Fibroblast of lung (primary cell): Measurements from ENCODE around the gene VPS4B. TPM values are rescaled to one million over a fixed set of nuclear protein-coding genes. Genes with fewer than 3 reads are reported as not detected.

Experiments used
- DNase-seq, 2 donors: peaks; one replicate each; pipeline versions ENCODE4 v3.0.0 to v3.0.0-alpha.2; 2010; ENCODE audit warnings: low read depth in 2 of 2
- H2AFZ ChIP-seq: 2 replicates; pipeline ENCODE4 v1.5.1; 2012; ENCODE audit warnings: low read length, control low read depth, inconsistent platforms
- H3K27ac ChIP-seq: 2 replicates; pipeline ENCODE4 v1.5.1; 2011; ENCODE audit warnings: low read length, control low read depth; ENCODE audit not compliant: insufficient read depth
- H3K27me3 ChIP-seq: 2 replicates; pipeline ENCODE4 v1.5.1; 2011; ENCODE audit warnings: mild to moderate bottlenecking, low read length; ENCODE audit not compliant: control insufficient read depth, insufficient read depth
- H3K36me3 ChIP-seq: 2 replicates; pipeline ENCODE4 v1.5.1; 2011; ENCODE audit warnings: low read length; ENCODE audit not compliant: control insufficient read depth, insufficient read depth
- H3K4me1 ChIP-seq: 2 replicates; pipeline ENCODE4 v1.5.1; 2011; ENCODE audit warnings: low read length; ENCODE audit not compliant: control insufficient read depth, insufficient read depth; ENCODE audit errors: extremely low read depth
- H3K4me2 ChIP-seq: 2 replicates; pipeline ENCODE4 v1.5.1; 2011; ENCODE audit warnings: low read length, control low read depth; ENCODE audit not compliant: insufficient read depth; ENCODE audit errors: extremely low read depth
- H3K4me3 ChIP-seq, 4 experiments: fragments of 200-600 bp in 1 of 4; sonication (generic) in 1 of 4; replicated peaks in 1 of 4; 2 replicates each; pipeline ENCODE4 v1.5.1; 2011 to 2016; ENCODE audit warnings: low read length in 4 of 4, low read depth in 3 of 4, mild to moderate bottlenecking in 3 of 4, control low read depth in 2 of 4, inconsistent platforms in 1 of 4, mixed read lengths in 1 of 4; ENCODE audit not compliant: insufficient read depth in 1 of 4; ENCODE audit errors: control extremely low read depth in 1 of 4
- H3K79me2 ChIP-seq: 2 replicates; pipeline ENCODE4 v1.5.1; 2012; ENCODE audit warnings: mild to moderate bottlenecking, low read length, inconsistent platforms; ENCODE audit not compliant: control insufficient read depth, insufficient read depth
- H3K9ac ChIP-seq: 2 replicates; pipeline ENCODE4 v1.5.1; 2011; ENCODE audit warnings: mild to moderate bottlenecking, low read length, control low read depth; ENCODE audit not compliant: insufficient read depth
- H3K9me3 ChIP-seq: 2 replicates; pipeline ENCODE4 v1.5.1; 2012; ENCODE audit warnings: low read depth, low read length; ENCODE audit not compliant: control insufficient read depth, insufficient read depth
- H4K20me1 ChIP-seq: 2 replicates; pipeline ENCODE4 v1.5.1; 2011; ENCODE audit warnings: low read length; ENCODE audit not compliant: control insufficient read depth, insufficient read depth; ENCODE audit errors: extremely low read depth
- CTCF ChIP-seq, 2 donors: IDR thresholded peaks in 1 of 2; conservative IDR thresholded peaks in 1 of 2; 1 replicate in 1 of 2; 2 replicates in 1 of 2; pipeline ENCODE4 v1.5.1; 2011 to 2012; ENCODE audit warnings: low read length in 2 of 2, control low read depth in 1 of 2, inconsistent platforms in 1 of 2, low read depth in 1 of 2, mild to moderate bottlenecking in 1 of 2
- EZH2 ChIP-seq: IDR thresholded peaks from 2 replicates; pipeline ENCODE4 v1.5.1; 2012; ENCODE audit warnings: low read length, control low read depth, mild to moderate bottlenecking; ENCODE audit errors: missing control alignments
- polyA plus RNA-seq, 2 donors: library from polyadenylated mRNA; depleted of rRNA in 1 of 2; stranded (reverse) in 1 of 2; unstranded in 1 of 2; fragments of >200 nt; gene quantifications; 2 replicates each; pipeline ENCODE4 v1.2.1, GENCODE V29; 2011 to 2012; ENCODE audit warnings: missing spikeins in 1 of 2
- total RNA-seq: library from RNA; depleted of rRNA; stranded (reverse); fragments of >200 nt; gene quantifications from 2 replicates; pipeline ENCODE4 v1.2.1, GENCODE V29; 2014

VPS4B gene
- total and polyA plus RNA-seq, 2 donors (not counting 1 experiment from before 2014, with no cell fraction given) = 38.0 to 52.0 TPM

DNA sequence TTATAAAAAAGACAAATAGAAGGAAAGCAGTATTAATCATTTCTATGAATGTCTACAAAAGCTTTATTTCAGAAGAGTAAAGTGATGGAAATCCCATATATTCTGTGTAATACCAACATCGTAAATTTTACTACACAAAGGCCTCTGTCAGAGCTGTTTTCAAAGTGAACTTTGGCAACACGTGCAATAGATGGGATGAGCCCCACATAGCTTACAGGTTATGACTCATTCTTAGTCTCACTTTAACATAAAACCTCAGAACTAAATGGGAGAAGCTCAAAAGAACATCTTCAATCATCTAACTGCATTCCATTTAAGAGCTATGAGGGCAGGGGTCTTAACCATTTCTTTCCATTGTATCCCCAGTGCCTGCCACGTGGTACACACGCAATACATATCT, 11.5 kb downstream of the VPS4B start:
- Histone ChIP-seq H3K4me1 (no peaks in the 10 kb centered on the region), H3K79me2 (peaks cover 36% of the 10 kb centered on the region), H4K20me1 (no peaks in the 10 kb centered on the region), H3K27ac (no peak overlapping the region), H3K4me2 (no peak overlapping the region), H2AFZ (no peak overlapping the region), H3K4me3 (no peak overlapping the region), H3K9me3 (no peaks in the 10 kb centered on the region), H3K36me3 (peaks cover 1% of the 10 kb centered on the region), H3K9ac (no peak overlapping the region), H3K27me3 (no peaks in the 10 kb centered on the region)
- TF ChIP-seq CTCF (conservative IDR thresholded peaks at IDR 0.05 in 1 of 2, IDR thresholded peaks at IDR 0.05 in 1 of 2; ENCODE audit: low read depth in 1 of 2, low read length in 2 of 2) (no peak), EZH2 (no peak)
- peak; percentile 70 to 74 for DNase-seq

DNA sequence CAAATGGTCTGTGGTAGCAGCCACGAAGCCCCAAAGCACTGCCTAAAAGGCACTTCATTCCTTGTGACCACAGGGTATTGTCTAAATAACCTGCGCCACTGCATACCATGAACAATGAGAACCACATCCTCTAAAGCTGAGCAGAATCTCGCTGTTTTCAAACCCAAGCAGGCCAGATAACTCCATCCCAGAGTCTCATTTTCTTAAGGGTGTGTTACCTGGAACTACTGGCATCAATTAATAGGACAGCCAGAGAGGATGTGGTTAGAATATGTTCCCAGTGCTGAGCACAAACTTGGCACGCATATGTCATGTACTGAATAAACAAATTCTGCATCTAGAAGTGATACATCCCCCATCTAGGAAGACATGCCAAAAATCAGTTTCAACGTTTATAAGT, 13.0 kb downstream of the VPS4B start:
- Histone ChIP-seq H3K9me3 (no peaks in the 10 kb centered on the region), H3K9ac (no peak overlapping the region), H2AFZ (no peak overlapping the region), H4K20me1 (no peaks in the 10 kb centered on the region), H3K27ac (no peak overlapping the region), H3K4me3 (no peak overlapping the region), H3K27me3 (no peaks in the 10 kb centered on the region), H3K36me3 (no peaks in the 10 kb centered on the region), H3K79me2 (peaks cover 28% of the 10 kb centered on the region), H3K4me2 (peak overlapping the region; percentile 13), H3K4me1 (no peaks in the 10 kb centered on the region)
- TF ChIP-seq EZH2 (no peak), CTCF (conservative IDR thresholded peaks at IDR 0.05 in 1 of 2, IDR thresholded peaks at IDR 0.05 in 1 of 2; ENCODE audit: low read depth in 1 of 2, low read length in 2 of 2) (no peak)
- DNase-seq = peak; percentile 32 to 73

GRCh38 chr18:63407734-63408133, 14.5 kb downstream of the VPS4B start:
- H3K79me2 ChIP-seq = peaks cover 20% of the 10 kb centered on the region

More at GRCh38 chr18:63407734-63408133, 14.5 kb downstream of the VPS4B start:
- Histone ChIP-seq H4K20me1 (no peaks in the 10 kb centered on the region), H3K27ac (no peak overlapping the region), H3K9me3 (no peaks in the 10 kb centered on the region), H3K4me2 (no peak overlapping the region), H3K36me3 (no peaks in the 10 kb centered on the region), H2AFZ (no peak overlapping the region), H3K4me1 (no peaks in the 10 kb centered on the region), H3K27me3 (no peaks in the 10 kb centered on the region), H3K9ac (no peak overlapping the region), H3K4me3 (no peak overlapping the region)
- DNase-seq = no peak
- TF ChIP-seq CTCF (conservative IDR thresholded peaks at IDR 0.05 in 1 of 2, IDR thresholded peaks at IDR 0.05 in 1 of 2; ENCODE audit: low read depth in 1 of 2, low read length in 2 of 2) (no peak), EZH2 (no peak)
